K562 (cell line): ENCODE results near the gene MXI1. TPM values are rescaled to one million over a fixed set of nuclear protein-coding genes. Genes with fewer than 3 reads are reported as not detected.

Experiments used
- HEY1 ChIP-seq: fragments of 250-450 bp; sonication (Bioruptor Pico); IDR thresholded peaks from 2 replicates; pipeline ENCODE4 v1.5.0; 2020; ENCODE audit warnings: mild to moderate bottlenecking, moderate library complexity, borderline replicate concordance
- IRF2 ChIP-seq: sonication (generic); formaldehyde crosslinking; IDR thresholded peaks from 2 replicates; pipeline ENCODE4 v1.8.1; 2022; ENCODE audit warnings: mild to moderate bottlenecking, missing genetic modification reagents
- NCOR1 ChIP-seq: fragments of 450-650 bp; IDR thresholded peaks from 2 replicates; pipeline ENCODE4 v1.6.1; 2016; ENCODE audit warnings: mild to moderate bottlenecking, moderate library complexity
- RFX7 ChIP-seq: fragments of 250-450 bp; sonication (Bioruptor Pico); IDR thresholded peaks from 2 replicates; pipeline ENCODE4 v1.5.1; 2021; ENCODE audit warnings: mild to moderate bottlenecking
- ZNF174 ChIP-seq: fragments of 250-450 bp; sonication (Bioruptor Pico); IDR thresholded peaks from 2 replicates; pipeline ENCODE4 v1.4.0; 2020; ENCODE audit warnings: mild to moderate bottlenecking
- polyA plus RNA-seq, 8 experiments: library from polyadenylated mRNA; depleted of rRNA in 4 of 8; stranded (reverse) in 5 of 8; unstranded in 3 of 8; fragments of >200 nt; fragmentation: Nextera tagmentation in 2 of 8; fragmentation: Illumina TruSeq in 1 of 8; extraction: Ambion mirVana in 2 of 8; extraction: Trizol in 1 of 8; gene quantifications; 2 replicates each; pipeline versions ENCODE4 v1.2.1 to v1.2.3, GENCODE V29; 2011 to 2014; ENCODE audit warnings: inconsistent platforms in 1 of 8, missing spikeins in 1 of 8
- total RNA-seq, 7 experiments: library from RNA; depleted of rRNA in 6 of 7; stranded (reverse); fragments of >200 nt in 6 of 7; fragmentation: Illumina TruSeq in 2 of 7; extraction: Trizol in 2 of 7; gene quantifications; 2 replicates each; pipeline versions ENCODE4 v1.2.1 to v1.2.3, GENCODE V29; 2011 to 2021; ENCODE audit warnings: low replicate concordance in 1 of 7
- TF ChIP-seq, protein P1 (sequence below): fragments of 450-650 bp; IDR thresholded peaks from 2 replicates; pipeline ENCODE4 v1.6.1; 2016; ENCODE audit warnings: mild to moderate bottlenecking, moderate library complexity
- TF ChIP-seq, protein P2 (sequence below), 2 experiments: fragments of 450-650 bp; IDR thresholded peaks; 2 replicates each; pipeline ENCODE4 v1.6.1; 2018; ENCODE audit warnings: mild to moderate bottlenecking in 2 of 2, low read depth in 1 of 2; ENCODE audit not compliant: partially characterized antibody in 2 of 2
- TF ChIP-seq, protein P3 (sequence below), 2 experiments: IDR thresholded peaks in 1 of 2; conservative IDR thresholded peaks in 1 of 2; 2 replicates each; pipeline ENCODE4 v1.6.1; 2016; ENCODE audit warnings: low read depth in 2 of 2, mild to moderate bottlenecking in 1 of 2, missing compliant biosample characterization in 1 of 2, missing genetic modification characterization in 1 of 2, moderate library complexity in 1 of 2

Gene MXI1
- total and polyA plus RNA-seq, 9 of the 15 experiments (the other 6 are each of a cell fraction or from before 2014, with no cell fraction given) = 9.1 to 23.7 (median 14.8) TPM

DNA sequence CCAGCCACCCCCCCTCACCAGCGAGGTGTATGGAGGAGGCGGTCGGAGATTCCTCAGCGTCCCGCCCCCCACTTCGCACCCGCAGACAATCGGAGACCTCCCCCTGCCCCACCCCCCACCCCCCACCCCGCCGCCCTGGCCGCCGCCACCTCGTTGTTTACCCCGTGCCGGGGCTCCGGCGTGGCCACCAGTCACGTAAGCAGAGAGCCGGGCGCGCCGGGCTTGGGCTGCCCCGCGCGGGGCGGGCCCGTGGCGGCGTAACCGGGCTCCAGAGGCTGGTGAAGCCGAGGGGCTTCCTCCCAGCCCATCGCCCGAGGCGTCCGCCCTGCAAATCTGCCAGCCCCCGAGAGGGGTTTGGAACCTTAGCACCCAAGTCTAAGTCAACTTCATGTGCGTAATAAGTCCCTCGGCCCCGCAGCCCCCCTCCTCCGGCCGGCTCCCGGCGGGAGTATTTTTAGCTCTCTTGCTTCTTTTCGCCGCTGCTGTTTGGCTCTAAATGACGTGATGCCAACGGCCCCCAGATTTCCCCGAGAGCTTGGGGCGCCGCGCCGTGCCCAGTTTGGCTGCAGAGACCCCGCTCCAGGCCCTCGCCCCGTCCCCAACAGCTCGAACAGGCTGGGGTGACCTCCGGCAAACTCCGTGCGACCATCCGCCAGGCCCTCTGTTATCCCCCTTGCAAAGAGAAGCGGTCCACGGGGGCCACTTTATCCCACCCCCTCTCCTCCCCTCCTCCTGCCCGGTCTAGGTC is 2.7 kb downstream of the MXI1 start (continued):
- TF ChIP-seq, protein P1, sequence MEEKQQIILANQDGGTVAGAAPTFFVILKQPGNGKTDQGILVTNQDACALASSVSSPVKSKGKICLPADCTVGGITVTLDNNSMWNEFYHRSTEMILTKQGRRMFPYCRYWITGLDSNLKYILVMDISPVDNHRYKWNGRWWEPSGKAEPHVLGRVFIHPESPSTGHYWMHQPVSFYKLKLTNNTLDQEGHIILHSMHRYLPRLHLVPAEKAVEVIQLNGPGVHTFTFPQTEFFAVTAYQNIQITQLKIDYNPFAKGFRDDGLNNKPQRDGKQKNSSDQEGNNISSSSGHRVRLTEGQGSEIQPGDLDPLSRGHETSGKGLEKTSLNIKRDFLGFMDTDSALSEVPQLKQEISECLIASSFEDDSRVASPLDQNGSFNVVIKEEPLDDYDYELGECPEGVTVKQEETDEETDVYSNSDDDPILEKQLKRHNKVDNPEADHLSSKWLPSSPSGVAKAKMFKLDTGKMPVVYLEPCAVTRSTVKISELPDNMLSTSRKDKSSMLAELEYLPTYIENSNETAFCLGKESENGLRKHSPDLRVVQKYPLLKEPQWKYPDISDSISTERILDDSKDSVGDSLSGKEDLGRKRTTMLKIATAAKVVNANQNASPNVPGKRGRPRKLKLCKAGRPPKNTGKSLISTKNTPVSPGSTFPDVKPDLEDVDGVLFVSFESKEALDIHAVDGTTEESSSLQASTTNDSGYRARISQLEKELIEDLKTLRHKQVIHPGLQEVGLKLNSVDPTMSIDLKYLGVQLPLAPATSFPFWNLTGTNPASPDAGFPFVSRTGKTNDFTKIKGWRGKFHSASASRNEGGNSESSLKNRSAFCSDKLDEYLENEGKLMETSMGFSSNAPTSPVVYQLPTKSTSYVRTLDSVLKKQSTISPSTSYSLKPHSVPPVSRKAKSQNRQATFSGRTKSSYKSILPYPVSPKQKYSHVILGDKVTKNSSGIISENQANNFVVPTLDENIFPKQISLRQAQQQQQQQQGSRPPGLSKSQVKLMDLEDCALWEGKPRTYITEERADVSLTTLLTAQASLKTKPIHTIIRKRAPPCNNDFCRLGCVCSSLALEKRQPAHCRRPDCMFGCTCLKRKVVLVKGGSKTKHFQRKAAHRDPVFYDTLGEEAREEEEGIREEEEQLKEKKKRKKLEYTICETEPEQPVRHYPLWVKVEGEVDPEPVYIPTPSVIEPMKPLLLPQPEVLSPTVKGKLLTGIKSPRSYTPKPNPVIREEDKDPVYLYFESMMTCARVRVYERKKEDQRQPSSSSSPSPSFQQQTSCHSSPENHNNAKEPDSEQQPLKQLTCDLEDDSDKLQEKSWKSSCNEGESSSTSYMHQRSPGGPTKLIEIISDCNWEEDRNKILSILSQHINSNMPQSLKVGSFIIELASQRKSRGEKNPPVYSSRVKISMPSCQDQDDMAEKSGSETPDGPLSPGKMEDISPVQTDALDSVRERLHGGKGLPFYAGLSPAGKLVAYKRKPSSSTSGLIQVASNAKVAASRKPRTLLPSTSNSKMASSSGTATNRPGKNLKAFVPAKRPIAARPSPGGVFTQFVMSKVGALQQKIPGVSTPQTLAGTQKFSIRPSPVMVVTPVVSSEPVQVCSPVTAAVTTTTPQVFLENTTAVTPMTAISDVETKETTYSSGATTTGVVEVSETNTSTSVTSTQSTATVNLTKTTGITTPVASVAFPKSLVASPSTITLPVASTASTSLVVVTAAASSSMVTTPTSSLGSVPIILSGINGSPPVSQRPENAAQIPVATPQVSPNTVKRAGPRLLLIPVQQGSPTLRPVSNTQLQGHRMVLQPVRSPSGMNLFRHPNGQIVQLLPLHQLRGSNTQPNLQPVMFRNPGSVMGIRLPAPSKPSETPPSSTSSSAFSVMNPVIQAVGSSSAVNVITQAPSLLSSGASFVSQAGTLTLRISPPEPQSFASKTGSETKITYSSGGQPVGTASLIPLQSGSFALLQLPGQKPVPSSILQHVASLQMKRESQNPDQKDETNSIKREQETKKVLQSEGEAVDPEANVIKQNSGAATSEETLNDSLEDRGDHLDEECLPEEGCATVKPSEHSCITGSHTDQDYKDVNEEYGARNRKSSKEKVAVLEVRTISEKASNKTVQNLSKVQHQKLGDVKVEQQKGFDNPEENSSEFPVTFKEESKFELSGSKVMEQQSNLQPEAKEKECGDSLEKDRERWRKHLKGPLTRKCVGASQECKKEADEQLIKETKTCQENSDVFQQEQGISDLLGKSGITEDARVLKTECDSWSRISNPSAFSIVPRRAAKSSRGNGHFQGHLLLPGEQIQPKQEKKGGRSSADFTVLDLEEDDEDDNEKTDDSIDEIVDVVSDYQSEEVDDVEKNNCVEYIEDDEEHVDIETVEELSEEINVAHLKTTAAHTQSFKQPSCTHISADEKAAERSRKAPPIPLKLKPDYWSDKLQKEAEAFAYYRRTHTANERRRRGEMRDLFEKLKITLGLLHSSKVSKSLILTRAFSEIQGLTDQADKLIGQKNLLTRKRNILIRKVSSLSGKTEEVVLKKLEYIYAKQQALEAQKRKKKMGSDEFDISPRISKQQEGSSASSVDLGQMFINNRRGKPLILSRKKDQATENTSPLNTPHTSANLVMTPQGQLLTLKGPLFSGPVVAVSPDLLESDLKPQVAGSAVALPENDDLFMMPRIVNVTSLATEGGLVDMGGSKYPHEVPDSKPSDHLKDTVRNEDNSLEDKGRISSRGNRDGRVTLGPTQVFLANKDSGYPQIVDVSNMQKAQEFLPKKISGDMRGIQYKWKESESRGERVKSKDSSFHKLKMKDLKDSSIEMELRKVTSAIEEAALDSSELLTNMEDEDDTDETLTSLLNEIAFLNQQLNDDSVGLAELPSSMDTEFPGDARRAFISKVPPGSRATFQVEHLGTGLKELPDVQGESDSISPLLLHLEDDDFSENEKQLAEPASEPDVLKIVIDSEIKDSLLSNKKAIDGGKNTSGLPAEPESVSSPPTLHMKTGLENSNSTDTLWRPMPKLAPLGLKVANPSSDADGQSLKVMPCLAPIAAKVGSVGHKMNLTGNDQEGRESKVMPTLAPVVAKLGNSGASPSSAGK = no peak
- TF ChIP-seq, protein P2, sequence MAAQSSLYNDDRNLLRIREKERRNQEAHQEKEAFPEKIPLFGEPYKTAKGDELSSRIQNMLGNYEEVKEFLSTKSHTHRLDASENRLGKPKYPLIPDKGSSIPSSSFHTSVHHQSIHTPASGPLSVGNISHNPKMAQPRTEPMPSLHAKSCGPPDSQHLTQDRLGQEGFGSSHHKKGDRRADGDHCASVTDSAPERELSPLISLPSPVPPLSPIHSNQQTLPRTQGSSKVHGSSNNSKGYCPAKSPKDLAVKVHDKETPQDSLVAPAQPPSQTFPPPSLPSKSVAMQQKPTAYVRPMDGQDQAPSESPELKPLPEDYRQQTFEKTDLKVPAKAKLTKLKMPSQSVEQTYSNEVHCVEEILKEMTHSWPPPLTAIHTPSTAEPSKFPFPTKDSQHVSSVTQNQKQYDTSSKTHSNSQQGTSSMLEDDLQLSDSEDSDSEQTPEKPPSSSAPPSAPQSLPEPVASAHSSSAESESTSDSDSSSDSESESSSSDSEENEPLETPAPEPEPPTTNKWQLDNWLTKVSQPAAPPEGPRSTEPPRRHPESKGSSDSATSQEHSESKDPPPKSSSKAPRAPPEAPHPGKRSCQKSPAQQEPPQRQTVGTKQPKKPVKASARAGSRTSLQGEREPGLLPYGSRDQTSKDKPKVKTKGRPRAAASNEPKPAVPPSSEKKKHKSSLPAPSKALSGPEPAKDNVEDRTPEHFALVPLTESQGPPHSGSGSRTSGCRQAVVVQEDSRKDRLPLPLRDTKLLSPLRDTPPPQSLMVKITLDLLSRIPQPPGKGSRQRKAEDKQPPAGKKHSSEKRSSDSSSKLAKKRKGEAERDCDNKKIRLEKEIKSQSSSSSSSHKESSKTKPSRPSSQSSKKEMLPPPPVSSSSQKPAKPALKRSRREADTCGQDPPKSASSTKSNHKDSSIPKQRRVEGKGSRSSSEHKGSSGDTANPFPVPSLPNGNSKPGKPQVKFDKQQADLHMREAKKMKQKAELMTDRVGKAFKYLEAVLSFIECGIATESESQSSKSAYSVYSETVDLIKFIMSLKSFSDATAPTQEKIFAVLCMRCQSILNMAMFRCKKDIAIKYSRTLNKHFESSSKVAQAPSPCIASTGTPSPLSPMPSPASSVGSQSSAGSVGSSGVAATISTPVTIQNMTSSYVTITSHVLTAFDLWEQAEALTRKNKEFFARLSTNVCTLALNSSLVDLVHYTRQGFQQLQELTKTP (IDR thresholded peaks at IDR 0.05; ENCODE audit: low read depth in 1 of 2, partially characterized antibody in 2 of 2) = no peak
- TF ChIP-seq ZNF174 (CRISPR knock-in tag) (no peak), IRF2 (CRISPR knock-in tag) (no peak), HEY1 (CRISPR knock-in tag) (no peak), NCOR1 (no peak), RFX7 (CRISPR knock-in tag) (no peak)
- TF ChIP-seq, protein P3, sequence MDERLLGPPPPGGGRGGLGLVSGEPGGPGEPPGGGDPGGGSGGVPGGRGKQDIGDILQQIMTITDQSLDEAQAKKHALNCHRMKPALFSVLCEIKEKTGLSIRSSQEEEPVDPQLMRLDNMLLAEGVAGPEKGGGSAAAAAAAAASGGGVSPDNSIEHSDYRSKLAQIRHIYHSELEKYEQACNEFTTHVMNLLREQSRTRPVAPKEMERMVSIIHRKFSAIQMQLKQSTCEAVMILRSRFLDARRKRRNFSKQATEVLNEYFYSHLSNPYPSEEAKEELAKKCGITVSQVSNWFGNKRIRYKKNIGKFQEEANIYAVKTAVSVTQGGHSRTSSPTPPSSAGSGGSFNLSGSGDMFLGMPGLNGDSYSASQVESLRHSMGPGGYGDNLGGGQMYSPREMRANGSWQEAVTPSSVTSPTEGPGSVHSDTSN (CRISPR knock-in tag; IDR thresholded peaks at IDR 0.05; ENCODE audit: low read depth) = no peak
- TF ChIP-seq, protein P3 (tag; conservative IDR thresholded peaks at IDR 0.05; ENCODE audit: low read depth) = no peak
